SHP77 (cell line): Measurements from ENCODE around the gene TMEM176A.

ENCODE experiments used
- DNase-seq, 2 experiments: peaks; one replicate each; lab custom pipeline; 2025; lab: John Stamatoyannopoulos, UW

Gene TMEM176A

DNA sequence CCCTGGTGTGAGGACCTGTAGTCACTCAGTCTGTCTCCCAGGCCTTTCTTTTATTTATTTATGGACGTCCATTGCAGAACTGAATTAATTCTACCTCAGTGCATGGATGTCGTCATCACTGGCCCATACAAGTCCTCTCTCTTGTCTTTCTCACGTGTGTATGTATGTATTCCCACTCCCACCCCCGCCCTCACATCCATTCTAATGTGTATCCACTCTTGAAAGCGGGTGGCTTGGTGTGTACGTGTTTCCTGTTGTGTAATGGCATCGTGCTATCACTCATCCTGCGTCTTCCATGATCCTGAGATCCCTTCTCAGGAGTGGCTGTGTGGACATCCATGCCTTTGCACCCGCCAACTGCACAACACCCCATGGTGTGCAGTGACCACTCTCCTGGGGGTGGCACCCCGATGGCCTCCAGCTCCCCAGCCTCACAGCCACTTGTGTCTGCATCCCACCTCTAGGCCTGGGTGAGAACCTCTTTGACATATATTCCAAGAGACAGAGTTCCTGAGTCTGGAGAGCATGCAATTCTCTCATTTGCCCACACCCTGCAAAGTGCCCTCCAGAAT lies 48.7 kb downstream of the TMEM176A start:
- no peak for DNase-seq

DNA sequence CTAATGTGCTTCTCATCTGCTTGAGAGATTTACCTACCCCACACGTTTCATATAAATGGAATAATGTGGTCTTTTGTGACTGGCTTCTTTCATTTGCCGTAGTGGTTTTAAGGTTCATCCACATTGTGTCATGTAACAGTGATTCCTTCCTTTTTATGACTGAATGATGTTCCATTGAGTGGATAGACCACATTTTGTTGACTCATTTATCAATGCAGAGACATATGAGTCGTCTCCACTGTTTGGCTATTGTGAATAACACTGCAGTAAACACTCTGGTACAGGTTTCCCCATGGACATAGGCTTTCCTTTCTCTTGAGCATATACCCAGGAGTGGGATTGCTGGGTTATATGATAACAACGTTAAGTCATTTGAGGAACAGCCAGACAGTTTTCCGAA lies 49.7 kb downstream of the TMEM176A start:
- no peak for DNase-seq

DNA sequence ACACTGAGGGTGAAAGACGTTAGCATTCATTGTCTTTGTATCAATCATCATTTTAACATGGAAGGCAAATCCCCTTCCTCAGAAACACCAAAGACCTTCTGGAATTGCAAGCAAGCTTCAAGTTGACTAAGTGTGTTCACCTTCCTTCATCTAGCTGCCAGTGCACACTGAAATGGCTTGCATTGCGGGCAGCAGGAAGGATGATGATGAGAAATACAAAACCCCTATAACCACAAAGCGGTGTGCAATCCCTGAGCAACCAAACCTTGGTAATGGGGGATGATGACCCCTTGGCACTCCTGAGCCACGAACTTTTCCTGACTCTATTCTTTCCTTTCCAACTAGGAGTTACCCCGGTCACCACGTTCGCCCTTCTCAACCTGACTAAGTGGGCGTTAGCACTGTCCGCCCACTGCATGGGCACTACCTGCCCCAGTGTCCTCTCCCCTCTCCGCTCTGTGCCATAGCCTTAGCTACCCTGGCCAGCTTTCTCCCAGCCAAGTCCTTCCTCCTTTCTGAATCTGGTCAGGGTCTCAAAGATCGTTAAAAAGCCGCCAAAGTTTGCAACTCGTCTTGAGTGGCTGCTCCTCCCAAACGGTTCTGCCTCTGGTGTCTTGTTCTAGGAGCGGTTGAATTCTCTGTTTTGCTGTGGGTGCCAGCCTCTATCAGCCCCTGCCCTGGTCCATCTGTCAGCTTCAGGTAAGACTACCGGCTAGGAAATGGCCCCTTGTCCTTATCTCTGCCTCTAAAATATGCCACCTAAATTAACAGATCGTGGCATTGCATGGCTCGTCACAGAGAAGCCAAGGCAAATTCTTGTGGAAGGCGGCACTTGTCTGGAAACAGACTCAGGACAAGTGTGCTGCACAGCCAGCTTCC lies 51.2 kb downstream of the TMEM176A start:
- no peak for DNase-seq

DNA sequence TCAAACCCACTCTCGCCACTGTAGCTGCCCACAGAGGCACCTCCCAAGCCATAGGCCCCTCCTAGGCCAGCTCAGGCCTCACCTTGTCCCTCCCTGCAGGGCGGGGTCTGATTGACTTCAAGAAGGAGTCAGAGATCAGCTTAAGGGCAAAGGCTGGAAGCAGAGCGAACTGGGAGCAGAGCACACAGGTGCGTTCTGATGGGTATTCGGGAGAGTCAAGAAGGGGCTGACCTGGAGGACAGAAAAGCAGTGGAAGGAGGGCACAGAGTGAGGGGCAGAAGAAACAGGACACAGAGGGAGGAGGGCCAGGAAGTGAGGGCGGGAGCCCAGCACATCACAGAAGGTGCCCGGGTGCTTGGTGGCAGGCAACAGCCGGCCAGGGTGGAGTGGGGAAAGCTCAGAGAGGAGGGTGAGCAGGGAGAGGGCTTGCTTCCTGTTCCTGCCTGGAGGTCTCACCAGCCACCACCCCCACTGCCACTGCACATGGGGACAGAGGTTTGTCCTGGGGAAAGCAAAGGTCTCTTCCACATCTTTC lies 51.9 kb downstream of the TMEM176A start, which contains the start of gene AOC1:
AOC1 (plus strand) TSS at position 147 of the 535 bp plus-strand sequence. CDS start 3,954 bp downstream, outside the sequence.
- no peak for DNase-seq

GRCh38 chr7:150854066-150855000 lies 53.8 kb downstream of the TMEM176A start:
- DNase-seq, result no peak
